Measurements from ENCODE around the gene RRAGA.
"Not testable (repeated sequence)": the region's sequence is repeated elsewhere in the genome, so short reads cannot be mapped to it uniquely, and the experiment has no call there.

Gene RRAGA, protein sequence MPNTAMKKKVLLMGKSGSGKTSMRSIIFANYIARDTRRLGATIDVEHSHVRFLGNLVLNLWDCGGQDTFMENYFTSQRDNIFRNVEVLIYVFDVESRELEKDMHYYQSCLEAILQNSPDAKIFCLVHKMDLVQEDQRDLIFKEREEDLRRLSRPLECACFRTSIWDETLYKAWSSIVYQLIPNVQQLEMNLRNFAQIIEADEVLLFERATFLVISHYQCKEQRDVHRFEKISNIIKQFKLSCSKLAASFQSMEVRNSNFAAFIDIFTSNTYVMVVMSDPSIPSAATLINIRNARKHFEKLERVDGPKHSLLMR

GRCh38 chr9:19048966-19049916, at the start of gene RRAGA:
TSS of gene RRAGA (plus strand) at chr9:19049427. CDS start at chr9:19049660, 233 bp downstream.
- peak; percentile 88 to 93 (median 91) for DNase-seq (ENCODE audit: low read depth in 2 of 3, low spot score in 1 of 3)

GRCh38 chr9:19000133-19000532, 49.1 kb upstream of the RRAGA start:
- DNase-seq (ENCODE audit: low read depth in 2 of 3, low spot score in 1 of 3): no peak

GRCh38 chr9:19009391-19009965, 39.7 kb upstream of the RRAGA start:
- DNase-seq (ENCODE audit: low read depth in 2 of 3, low spot score in 1 of 3): no peak

- no peak for DNase-seq (ENCODE audit: low read depth in 2 of 3, low spot score in 1 of 3)
Measured at GRCh38 chr9:19018201-19018600, 31.0 kb upstream of the RRAGA start.

- no peak for DNase-seq (ENCODE audit: low read depth in 2 of 3, low spot score in 1 of 3)
Measured at GRCh38 chr9:19020886-19021455, 28.3 kb upstream of the RRAGA start.

DNA sequence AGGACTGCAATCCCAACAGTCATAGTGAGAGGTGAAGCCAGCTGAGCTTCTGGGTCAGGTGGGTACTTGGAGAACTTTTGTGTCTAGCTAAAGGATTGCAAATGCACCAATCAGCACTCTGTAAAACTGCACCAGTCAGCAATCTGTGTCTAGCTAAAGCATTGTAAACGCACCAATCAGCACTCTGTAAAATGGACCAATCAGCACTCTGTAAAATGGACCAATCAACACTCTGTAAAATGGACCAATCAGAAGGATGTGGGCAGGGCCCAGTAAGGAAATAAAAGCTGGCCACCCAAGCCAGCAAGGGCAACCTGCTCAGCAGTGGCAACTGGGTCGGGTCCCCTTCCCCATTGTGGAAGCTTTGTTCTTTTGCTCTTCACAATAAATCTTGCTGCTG, 27.6 kb upstream of the RRAGA start:
- DNase-seq (ENCODE audit: low read depth in 2 of 3, low spot score in 1 of 3): not testable (repeated sequence)

- DNase-seq (ENCODE audit: low read depth in 2 of 3, low spot score in 1 of 3): no peak
Measured at GRCh38 chr9:19022206-19022605, 27.0 kb upstream of the RRAGA start.

DNA sequence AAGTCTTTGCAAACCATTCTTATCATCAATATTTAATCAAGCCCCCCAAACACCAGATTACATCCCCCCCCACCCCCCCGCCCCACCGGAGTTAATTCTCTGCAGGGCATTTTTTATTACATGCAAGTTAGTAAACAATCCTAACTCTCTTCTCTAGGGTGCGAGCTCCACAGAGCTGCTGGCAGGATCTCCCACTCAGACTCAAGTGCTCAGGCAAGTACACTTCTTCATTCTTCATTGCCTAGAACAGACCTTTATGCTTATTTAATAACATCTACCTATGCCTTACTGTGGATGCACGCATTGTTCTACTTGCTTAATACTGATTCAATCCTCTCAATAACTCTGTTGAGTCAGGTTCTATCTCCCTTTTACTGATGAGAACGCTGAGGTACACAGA, 26.1 kb upstream of the RRAGA start:
- DNase-seq (ENCODE audit: low read depth in 2 of 3, low spot score in 1 of 3): no peak

DNA sequence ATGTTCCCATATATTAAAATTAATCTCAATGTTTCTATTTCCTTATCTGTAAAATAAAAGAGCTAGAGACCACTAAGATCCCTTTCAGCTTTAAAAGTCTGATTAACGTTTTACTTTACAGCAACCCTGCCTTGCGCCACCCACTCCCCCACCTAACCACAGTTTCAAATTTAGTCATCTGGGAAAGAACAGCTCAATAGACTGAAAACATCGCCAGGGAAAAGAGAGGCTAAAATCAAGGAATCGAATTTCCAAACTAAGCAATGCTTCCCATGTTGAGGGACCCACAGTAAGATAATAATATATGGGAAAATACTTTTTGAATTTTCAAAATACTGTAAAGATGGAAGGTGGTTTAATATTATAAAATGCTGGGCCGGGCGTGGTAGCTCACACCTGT, 22.9 kb upstream of the RRAGA start:
- no peak for DNase-seq (ENCODE audit: low read depth in 2 of 3, low spot score in 1 of 3)

DNA sequence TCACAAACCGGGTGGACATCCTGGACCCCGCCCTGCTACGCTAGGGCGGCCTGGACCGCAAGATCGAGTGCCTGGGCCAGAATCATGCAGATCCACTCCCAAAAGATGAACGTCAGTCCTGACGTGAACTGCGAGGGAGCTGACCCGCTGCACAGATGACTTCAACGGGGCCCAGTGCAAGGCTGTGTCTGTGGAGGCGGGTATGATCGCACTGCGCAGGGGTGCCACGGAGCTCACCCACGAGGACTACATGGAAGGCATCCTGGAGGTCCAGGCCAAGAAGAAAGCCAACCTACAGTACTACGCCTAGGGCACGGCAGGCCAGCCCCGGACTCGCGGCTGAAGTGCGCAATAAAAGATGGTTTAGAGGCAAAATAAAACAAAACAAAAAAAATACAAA, 21.4 kb upstream of the RRAGA start:
- no peak for DNase-seq (ENCODE audit: low read depth in 2 of 3, low spot score in 1 of 3)

DNA sequence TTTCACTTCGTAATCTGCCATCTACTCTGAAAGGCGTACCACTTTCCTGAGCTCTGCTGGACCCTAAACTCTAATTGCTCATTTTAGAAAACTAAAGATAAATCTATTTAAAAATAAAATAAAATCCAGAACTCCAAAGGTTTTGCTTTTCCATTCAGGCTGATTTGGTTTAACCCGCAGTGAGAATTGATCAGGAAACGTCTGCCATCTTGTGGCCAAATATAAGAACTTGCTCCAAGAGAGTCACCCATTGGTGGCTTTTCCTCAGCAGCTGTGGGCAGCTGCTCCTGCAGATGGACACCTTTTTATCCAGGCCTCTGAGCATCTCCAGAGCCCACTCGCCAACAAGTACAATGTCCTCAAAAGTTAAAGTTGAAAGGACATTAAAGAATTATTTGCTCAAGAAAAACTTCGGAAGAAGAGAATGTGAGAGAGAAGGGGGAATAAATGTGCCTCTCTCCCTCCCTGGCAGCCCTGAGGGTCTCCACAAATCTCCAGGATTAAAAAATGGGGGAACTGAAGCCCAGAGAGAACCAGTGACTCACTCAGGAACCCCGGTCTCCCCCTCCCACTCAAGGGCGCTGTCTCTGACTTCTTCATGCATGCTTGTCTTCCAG, 20.3 kb upstream of the RRAGA start:
- no peak for DNase-seq (ENCODE audit: low read depth in 2 of 3, low spot score in 1 of 3)

DNA sequence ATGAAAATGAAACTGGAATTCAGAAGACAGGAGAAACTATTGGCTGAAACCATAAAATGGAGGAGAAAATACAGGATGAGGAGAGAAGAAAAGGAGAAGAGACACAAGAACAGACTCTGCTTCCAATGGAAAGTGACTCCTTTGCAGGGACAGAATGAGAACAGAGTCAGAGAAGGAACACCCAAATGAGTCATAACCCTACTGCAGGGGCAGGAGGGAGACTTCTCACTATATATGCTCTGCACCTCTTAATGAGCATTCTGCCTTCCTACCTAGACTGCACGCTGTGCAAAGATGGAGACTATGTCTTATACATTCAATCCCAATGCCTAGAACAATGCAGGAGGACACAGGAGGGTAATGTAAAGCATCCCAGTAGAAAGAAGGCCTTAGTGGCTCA, 18.3 kb upstream of the RRAGA start:
- no peak for DNase-seq (ENCODE audit: low read depth in 2 of 3, low spot score in 1 of 3)

DNA sequence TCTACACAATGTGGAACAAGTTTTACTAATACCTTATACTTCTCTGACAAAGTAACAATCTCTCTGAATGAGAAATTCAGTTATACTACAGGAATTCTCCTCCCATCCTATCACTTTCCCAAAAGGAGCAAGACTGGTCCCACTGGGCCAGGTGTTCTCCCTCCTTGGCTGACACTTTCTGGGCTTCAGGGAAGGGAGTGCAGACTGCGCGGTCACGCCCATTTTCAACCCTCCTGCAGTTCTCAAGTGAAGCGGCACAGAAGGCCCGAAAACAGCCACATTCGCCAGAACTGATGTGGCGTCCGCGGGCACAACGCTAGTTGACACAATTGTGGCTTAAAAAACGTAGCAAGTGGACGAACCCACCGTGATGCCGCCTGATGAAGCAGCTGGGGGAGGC, 16.8 kb upstream of the RRAGA start:
- DNase-seq (ENCODE audit: low read depth in 2 of 3, low spot score in 1 of 3): no peak

- DNase-seq (ENCODE audit: low read depth in 2 of 3, low spot score in 1 of 3): no peak
Measured at GRCh38 chr9:19033015-19033414, 16.2 kb upstream of the RRAGA start, which contains the start of gene SAXO1. TSS of gene SAXO1 (minus strand) at chr9:19033209. CDS start at chr9:19032908, 301 bp downstream.

- no peak for DNase-seq (ENCODE audit: low read depth in 2 of 3, low spot score in 1 of 3)
Measured at GRCh38 chr9:19036611-19037010, 12.6 kb upstream of the RRAGA start.

- no peak for DNase-seq (ENCODE audit: low read depth in 2 of 3, low spot score in 1 of 3)
Measured at GRCh38 chr9:19049917-19050636, 850 bp downstream of the RRAGA start.

- DNase-seq (ENCODE audit: low read depth in 2 of 3, low spot score in 1 of 3): no peak
Measured at GRCh38 chr9:19050637-19051591, 1.7 kb downstream of the RRAGA start.

DNA sequence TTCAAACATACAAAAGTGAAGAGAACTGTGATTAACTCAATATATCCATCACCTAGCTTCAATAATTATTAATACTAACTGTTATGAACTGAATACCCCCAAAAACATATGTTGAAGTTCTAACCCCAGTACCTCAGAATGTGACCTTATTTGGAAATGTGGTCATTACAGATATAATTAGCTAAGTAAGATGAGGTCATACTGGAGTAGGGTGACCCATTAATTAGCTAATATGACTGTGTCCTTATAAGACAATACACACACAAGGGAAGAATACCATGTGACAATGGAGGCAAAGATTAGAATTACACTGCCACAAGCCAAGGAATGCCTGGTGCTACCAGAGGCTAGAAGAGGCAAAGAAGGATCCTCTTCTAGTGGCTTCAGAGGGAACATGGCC, 7.8 kb downstream of the RRAGA start:
- DNase-seq (ENCODE audit: low read depth in 2 of 3, low spot score in 1 of 3): no peak

DNA sequence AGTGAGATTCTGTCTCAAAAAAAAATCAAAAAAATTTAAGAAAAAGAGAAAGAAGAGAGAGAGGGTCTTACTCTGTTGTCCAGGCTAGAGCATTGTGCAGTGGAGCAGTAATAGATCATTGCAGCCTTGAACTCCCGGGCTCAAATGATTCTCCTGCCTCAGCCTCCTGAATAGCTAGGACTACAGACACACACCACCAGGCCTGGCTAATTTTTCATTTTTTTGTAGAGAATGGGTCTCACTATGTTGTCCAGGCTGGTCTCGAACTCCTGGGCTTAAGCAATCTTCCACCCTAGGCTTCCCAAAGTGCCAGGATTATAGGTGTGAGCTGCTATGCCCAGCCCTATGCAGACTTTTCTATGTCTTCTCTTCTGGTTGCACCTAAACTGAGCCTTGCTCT, 25.0 kb downstream of the RRAGA start:
- no peak for DNase-seq (ENCODE audit: low read depth in 2 of 3, low spot score in 1 of 3)

Measured in stimulated activated CD4-positive, alpha-beta T cell treated with anti-CD3 and anti-CD28 coated beads, Interleukin-12 subunit alpha, Interleukin-12 subunit beta, amount 100 ng/mL, for 48 hours (primary cell).